Nephron (organoid): ENCODE results near the gene VOPP1.

Source experiments
- H3K27ac Mint-ChIP-seq, 3 experiments: 2 replicates each; pipeline ENCODE4 v1.8.0; 2020; ENCODE audit warnings: mixed read lengths in 3 of 3, mild to moderate bottlenecking in 2 of 3, moderate library complexity in 1 of 3
- H3K27me3 Mint-ChIP-seq: 2 replicates; pipeline ENCODE4 v1.8.0; 2021; ENCODE audit warnings: low read depth, mild to moderate bottlenecking, moderate library complexity, mixed read lengths
- H3K36me3 Mint-ChIP-seq: 2 replicates; pipeline ENCODE4 v1.8.0; 2020; ENCODE audit warnings: low read depth, mixed read lengths
- H3K4me1 Mint-ChIP-seq: 2 replicates; pipeline ENCODE4 v1.8.0; 2020; ENCODE audit warnings: mixed read lengths
- H3K4me3 Mint-ChIP-seq, 3 experiments: 2 replicates each; pipeline ENCODE4 v1.8.0; 2020; ENCODE audit warnings: mild to moderate bottlenecking in 3 of 3, mixed read lengths in 3 of 3, moderate library complexity in 2 of 3
- H3K9me3 Mint-ChIP-seq: 2 replicates; pipeline ENCODE4 v1.8.0; 2020; ENCODE audit warnings: mixed read lengths
- CTCF ChIP-seq, 3 experiments: fragments of 200-600 bp; sonication (generic); IDR thresholded peaks; one replicate each; pipeline ENCODE4 v1.5.0; 2021; ENCODE audit warnings: antibody characterized with exemption in 3 of 3; ENCODE audit not compliant: unreplicated experiment in 3 of 3

VOPP1 gene

GRCh38 chr7:55591282-55591931 lies 19.1 kb upstream of the VOPP1 start:
- no peaks in the 10 kb centered on the region for H3K9me3 Mint-ChIP-seq

GRCh38 chr7:55590517-55591281 lies 18.4 kb upstream of the VOPP1 start:
- no peaks in the 10 kb centered on the region for H3K36me3 Mint-ChIP-seq
- no peak overlapping the region for H3K27ac Mint-ChIP-seq
- H3K4me3 Mint-ChIP-seq = no peak overlapping the region
- TF ChIP-seq CTCF (IDR thresholded peaks at IDR 0.05; ENCODE audit: unreplicated experiment in 3 of 3) = no peak
- peaks cover 20% of the 10 kb centered on the region for H3K27me3 Mint-ChIP-seq
- no peaks in the 10 kb centered on the region for H3K9me3 Mint-ChIP-seq
- H3K4me1 Mint-ChIP-seq = no peaks in the 10 kb centered on the region

More at GRCh38 chr7:55591282-55591931, 19.1 kb upstream of the VOPP1 start:
- H3K27me3 Mint-ChIP-seq = peaks cover 20% of the 10 kb centered on the region
- H3K4me1 Mint-ChIP-seq = no peaks in the 10 kb centered on the region
- H3K27ac Mint-ChIP-seq = no peak overlapping the region
- H3K4me3 Mint-ChIP-seq = no peak overlapping the region
- H3K36me3 Mint-ChIP-seq = no peaks in the 10 kb centered on the region
- TF ChIP-seq CTCF (IDR thresholded peaks at IDR 0.05; ENCODE audit: unreplicated experiment in 3 of 3) = no peak

DNA sequence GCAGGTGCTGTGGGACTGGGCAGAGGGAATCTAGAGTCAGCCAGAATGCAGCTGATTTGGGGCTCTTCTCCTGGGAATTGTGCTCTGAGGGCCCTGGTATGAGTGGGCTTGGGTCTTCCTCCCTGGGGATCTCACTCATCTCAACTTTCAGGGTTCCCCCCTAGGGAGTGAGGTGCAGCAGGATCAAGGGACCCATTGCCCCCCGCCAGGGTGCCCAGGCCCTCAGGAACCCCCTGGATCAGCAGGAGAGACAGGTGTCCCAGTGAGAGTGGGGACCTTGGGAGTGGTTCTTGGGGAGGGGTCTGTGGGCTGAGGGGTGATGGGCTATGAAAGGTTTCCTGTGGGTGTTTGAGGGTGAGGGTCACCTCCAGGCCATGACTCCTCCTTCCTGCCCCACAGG lies 17.6 kb upstream of the VOPP1 start:
- TF ChIP-seq CTCF (IDR thresholded peaks at IDR 0.05; ENCODE audit: unreplicated experiment in 3 of 3) = no peak
- no peaks in the 10 kb centered on the region for H3K4me1 Mint-ChIP-seq
- no peaks in the 10 kb centered on the region for H3K9me3 Mint-ChIP-seq

DNA sequence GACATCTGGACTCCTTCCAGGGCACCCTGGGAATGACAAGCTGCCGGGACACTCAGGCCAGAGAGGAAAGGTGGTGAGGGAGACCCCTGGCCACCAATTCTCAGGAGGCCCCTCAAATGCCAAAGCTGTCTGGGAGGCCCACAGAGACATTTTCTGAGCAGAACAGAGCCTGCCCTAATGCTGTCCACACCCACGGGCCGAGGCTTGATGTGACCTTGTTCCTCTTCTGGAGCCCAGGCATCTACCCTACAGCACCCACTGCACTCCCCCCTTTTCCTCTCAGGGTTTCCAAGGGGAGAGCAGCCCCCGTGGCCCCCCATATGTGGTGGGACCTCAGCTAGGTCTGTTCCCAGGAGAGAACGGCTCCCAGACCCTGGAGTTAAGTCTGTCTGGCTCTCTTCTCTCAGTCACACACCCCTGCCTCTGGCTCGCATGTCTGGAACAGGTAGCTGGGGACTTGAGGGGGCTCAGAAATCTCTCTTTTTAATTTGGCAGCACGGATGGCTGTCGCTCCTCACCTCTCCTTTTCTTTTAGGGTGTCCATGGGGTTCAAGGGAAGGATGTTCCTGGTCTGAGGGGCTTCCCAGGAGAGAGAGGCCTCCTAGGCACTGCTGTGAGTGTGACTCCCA lies 16.8 kb upstream of the VOPP1 start:
- H3K4me3 Mint-ChIP-seq = no peak overlapping the region
- H3K4me1 Mint-ChIP-seq = no peaks in the 10 kb centered on the region
- H3K27me3 Mint-ChIP-seq = peaks cover 20% of the 10 kb centered on the region
- H3K36me3 Mint-ChIP-seq = no peaks in the 10 kb centered on the region
- H3K9me3 Mint-ChIP-seq = no peaks in the 10 kb centered on the region
- H3K27ac Mint-ChIP-seq = no peak overlapping the region
- no peak for TF ChIP-seq CTCF (IDR thresholded peaks at IDR 0.05; ENCODE audit: unreplicated experiment in 3 of 3)

More for the DNA sequence above, 17.6 kb upstream of the VOPP1 start:
- H3K27me3 Mint-ChIP-seq = peaks cover 20% of the 10 kb centered on the region
- H3K4me3 Mint-ChIP-seq = no peak overlapping the region
- no peaks in the 10 kb centered on the region for H3K36me3 Mint-ChIP-seq
- H3K27ac Mint-ChIP-seq = no peak overlapping the region

- H3K27ac Mint-ChIP-seq = no peak overlapping the region
- no peaks in the 10 kb centered on the region for H3K9me3 Mint-ChIP-seq
- H3K4me1 Mint-ChIP-seq = no peaks in the 10 kb centered on the region
- peaks cover 20% of the 10 kb centered on the region for H3K27me3 Mint-ChIP-seq
- no peak for TF ChIP-seq CTCF (IDR thresholded peaks at IDR 0.05; ENCODE audit: unreplicated experiment in 3 of 3)
- H3K4me3 Mint-ChIP-seq = no peak overlapping the region
- no peaks in the 10 kb centered on the region for H3K36me3 Mint-ChIP-seq
Observed at GRCh38 chr7:55588379-55588699, 16.0 kb upstream of the VOPP1 start.
